Tongue (tissue), 2 donors: Measurements from ENCODE around the gene SKI. TPM values are rescaled to one million over a fixed set of nuclear protein-coding genes. Genes with fewer than 3 reads are reported as not detected.

Source experiments
- DNase-seq: peaks from one replicate; pipeline ENCODE4 v3.0.0-alpha.2; 2015
- total RNA-seq: library from RNA; depleted of rRNA; stranded (reverse); fragments of >200 nt; gene quantifications from one replicate; pipeline ENCODE4 v1.2.3, GENCODE V29; 2014

Gene SKI
- total RNA-seq, 1 donor from 2014 or later, result 58.8 TPM

- DNase-seq, result no peak
Observed at GRCh38 chr1:2340918-2341254, 112.8 kb downstream of the SKI start.

DNA sequence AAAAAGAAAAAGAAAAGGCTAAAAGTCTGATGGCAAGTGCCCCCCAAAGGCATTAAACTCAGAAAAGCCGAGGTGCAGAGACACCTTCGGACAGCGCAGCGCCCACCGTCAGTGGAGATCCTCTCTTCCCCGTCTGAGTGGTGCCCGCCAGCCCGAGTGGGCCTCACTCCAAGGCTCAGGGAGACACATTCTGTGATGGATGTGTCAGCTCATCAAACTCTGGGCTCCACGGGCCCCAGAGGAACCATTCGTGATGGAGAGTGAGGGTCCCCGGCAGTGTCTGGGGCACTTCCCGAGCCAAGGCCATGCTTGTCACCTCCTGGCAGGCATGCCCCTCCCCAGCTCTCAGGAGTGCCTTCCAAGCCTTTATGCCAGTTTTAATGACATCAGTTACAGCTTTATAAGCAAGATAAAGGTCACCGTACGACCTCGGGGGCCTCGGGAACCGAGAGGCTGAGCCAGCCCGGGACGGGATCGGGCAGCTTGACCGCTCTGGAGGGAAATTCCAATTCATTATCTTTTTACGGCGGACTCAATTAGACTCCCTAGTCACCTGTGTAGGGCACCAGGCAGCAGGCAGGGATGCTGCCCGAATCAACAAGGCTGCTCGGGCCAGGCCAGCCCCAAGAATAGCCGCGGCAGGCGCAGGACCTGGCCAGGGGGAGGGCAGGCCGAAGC, 113.7 kb downstream of the SKI start:
- DNase-seq, result no peak

GRCh38 chr1:2342384-2343022, 114.4 kb downstream of the SKI start:
- no peak for DNase-seq

- no peak for DNase-seq
Observed at GRCh38 chr1:2343023-2343935, 115.2 kb downstream of the SKI start.

DNA sequence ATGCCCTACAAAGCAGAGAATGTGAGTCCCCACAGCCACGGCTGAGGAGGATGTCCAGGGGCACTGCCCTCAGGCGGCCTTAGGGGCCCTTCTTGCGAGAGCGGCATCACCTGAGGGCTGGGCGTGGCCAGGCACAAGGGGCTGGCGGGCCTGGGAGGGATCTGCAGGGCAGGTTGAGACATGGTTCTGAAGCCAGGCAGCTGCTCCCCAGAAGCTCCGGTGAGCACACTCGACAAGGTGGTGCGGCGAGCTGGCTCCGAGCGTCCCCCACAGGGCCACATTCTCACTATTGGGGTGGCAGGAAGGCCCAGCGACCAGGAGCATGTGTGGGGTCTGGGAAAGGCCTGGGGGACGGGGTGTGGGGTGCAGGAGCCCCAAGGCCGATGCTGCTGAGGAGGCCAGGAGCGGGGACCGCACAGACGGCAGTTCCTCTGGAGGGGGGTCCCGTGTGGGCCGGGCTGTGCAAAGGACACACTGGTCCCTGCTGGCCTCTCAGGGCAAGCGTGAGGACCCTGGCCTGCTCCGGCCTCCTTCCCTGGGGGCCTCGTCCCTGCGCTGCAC, 116.1 kb downstream of the SKI start:
- no peak for DNase-seq

DNA sequence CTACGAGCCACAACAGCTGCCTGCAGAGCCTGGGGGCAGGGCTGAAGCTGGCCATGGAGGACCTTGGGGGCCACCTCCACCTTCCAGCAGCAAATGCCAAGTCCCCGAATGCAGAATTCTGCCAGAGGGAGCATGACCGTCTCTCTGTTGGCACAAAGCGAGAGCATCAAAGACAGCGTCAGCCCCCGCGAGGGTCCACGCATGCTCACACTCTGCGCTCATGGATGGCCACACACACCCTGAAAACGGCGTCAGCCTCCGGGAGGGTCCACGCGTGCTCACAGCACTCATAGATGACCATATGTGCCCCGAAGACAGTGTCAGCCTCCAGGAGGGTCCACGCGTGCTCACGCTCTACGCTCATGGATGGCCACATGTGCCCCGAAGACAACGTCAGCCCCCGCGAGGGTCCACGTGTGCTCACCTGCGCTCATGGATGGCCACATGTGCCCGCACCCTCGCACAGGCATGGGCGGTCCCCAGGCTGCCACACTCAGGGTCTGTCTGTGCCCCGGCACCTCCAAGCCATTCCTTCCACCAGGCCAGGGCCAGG, 116.7 kb downstream of the SKI start:
- no peak for DNase-seq

DNA sequence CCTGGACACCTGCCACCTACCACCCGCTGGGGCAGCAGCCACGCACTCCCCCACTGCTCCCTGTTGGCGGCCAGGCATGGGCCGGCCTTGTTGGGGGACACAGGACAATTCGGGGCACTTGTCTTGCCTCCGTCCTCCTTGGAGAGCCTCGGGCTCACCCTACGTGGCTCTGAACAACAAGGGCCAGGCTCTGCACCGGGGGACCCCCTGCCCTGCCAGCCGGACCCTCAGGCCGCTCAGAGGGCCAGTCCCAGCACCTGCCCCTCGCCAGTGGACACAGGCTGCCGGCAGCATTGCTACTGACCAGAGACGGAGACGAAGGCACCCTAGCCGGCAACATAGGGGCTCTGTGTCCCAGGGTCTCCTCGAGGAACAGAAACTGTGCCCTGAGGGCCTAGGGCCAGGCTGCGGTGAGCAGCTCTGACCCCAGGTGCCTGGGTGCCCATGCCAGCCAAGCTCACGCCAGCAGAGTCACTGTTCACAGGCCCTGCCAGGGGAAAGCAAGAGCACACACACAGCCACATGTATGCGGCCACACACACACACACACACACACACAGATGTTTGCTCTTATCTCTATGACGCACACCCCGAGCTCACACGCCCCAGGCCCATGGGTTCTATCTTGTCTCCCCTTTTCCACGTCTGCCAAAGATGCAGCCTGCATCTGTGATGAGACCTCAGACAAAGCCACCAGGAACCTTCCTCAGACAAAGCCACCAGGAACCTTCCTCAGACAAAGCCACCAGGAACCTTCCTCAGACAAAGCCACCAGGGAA, 117.4 kb downstream of the SKI start:
- DNase-seq, result no peak

DNA sequence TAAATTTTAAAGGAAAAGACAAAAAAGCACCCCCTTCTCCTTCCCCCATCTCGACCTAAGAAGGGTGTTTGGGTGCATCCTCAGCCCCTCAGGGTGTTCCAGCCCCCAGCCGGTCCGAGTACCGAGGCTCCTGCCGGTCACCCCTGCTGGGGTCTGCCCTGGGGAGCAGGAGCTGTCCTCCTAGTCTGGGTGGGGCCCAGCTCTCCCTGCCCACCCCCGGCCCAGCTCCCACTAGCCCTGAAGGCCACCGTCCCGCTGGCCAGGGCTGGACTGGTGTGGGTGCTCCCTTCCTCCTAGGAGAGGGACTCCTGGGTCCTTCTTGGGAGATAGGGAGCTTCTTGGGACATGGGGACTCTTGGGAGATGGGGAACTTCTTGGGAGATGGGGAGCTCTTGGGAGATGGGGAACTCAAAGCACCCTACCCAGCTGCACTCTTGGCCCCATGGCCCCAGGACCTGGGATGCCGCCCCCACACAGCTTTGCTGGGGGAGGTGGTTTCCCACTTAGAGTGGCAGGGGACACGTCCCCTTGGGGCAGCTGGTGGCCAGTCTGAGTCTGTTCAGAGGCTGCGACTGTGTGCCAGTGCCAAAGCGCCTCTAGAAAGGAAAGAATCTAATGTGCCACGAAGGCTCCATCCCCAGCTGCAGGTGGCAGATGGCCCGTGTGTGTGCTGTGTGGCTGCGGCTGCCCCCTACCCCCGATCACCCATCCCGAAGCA, 118.7 kb downstream of the SKI start:
- no peak for DNase-seq

- no peak for DNase-seq
Observed at GRCh38 chr1:2347409-2347785, 119.3 kb downstream of the SKI start.

DNA sequence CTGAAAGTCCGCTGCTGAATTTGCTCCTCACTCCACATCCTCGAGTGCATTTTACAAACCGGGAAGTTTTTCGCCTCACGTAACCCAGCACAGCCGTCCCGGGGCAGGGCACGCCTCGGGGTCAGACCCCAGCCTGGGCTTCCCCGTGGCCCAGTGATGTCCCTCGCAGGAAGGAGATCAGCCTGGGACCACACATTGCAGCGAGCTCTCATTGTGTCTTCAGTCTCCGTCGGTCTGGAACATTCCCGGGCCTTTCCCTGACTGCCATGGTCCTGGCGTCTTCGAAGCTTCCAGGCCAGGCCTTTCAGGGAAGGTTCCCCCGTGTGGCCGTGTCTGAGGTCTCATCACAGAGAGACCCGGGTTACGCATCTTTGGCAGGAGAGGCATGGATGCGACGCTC, 119.8 kb downstream of the SKI start:
- DNase-seq, result no peak

DNA sequence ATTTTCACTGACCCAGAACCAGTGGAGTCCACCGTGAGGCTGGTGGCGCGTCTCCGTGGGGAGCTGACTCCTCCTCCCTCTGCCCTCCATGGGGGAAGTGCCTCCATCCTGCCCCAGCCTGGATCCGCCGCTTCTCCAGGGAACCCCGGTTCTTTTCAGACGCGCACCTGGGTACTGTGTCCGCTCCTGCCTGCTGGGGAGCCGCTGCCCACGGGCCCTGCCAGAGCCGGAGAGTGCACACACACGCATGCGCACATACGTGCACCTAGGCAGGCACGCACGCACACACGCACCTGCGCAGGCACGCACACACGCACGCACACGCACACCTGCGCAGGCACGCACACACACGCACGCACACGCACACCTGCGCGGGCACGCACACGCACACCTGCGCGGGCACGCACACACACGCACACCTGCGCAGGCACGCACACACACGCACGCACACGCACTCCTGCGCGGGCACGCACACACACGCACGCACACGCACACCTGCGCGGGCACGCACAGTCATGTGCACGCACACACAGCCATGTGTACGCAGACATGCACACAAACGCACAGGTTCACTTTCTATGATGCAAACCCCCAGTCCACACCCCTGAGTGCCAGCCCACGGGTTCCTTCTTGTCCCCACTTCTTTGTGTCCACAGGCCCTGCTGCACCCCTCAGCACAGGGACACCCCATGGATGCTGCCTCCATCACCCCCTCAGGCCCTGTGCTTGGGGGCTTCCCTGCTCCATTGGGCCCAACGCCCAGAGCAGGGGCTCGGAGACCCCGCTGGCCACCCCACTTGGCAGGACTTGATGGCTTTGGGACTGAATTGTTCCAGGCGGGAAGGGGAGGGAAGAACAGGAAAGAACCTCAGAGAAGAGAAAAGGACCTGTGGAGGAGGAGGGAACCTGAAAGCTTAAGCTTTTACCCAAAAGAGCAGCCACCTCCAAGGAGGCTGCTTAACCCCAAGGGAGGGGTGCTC, 120.5 kb downstream of the SKI start:
- no peak for DNase-seq

DNA sequence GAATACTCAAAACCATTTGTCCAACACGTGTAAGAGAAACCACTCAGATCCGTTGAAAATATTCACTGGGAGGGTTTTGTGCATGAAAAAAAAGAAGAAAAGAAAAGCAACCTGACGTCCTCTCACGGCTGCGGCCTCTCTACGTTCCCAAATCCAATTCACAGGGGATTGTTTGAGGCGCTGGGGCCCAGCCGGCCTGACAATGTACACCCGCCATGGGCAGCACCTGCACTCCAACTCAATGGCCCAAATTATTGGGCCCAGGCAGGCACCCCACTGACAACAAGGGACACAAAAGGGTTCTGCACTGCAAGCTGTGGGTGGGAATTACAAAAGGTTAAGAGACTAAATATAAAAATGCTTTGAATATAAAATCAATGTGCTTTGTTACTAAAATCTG, 121.7 kb downstream of the SKI start:
- DNase-seq, result no peak

DNA sequence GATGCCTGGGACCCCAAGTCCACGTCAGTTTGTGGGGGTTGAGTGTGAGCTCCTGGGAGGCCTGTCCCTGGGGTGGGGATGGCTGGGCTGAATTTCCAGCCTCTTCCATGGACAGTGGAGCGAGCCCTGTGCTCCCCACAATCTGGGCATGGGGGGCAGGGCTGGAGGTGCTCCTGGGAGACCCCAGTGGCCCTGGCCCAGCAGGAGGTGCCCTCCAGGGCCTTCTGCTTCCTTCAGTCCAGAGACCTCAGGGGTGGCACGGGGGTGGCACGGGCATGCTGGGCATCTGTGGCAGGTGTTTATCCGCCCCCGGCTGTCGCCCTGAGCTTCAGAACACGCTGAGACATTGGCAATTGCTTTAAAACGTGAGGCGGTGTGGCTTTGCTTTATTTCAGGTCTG, 122.4 kb downstream of the SKI start:
- no peak for DNase-seq

- no peak for DNase-seq
Observed at GRCh38 chr1:2350911-2351655, 123.0 kb downstream of the SKI start.

DNA sequence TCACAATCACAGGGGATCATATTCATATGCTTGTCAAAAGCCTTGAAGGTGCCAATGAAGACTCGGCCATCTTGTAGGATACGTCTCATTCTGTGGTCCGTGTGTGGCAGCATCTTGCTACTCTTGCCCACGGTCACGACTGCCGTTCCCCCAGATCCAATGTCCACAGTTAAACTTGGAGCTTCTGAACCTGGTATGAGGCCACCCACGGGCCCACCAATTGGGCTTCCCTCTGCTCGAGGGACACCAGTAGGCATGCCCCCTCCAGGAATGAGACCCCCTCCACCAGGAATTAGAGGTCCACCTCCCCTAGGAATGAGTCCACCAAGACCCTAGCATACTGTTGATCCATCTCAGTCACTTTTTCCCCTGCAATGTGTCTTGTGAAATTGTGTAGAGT, 123.6 kb downstream of the SKI start:
- DNase-seq, result no peak

- DNase-seq, result no peak
Observed at GRCh38 chr1:2352341-2352896, 124.3 kb downstream of the SKI start.

GRCh38 chr1:2352897-2353550, 124.9 kb downstream of the SKI start:
- no peak for DNase-seq
